Measurements from ENCODE around the gene PAGR1.

- no peak for TF ChIP-seq IRF3 (IDR thresholded peaks at IDR 0.05; ENCODE audit: low read depth, low read length)
- TF ChIP-seq SIN3A (IDR thresholded peaks at IDR 0.05; ENCODE audit: borderline replicate concordance, low read depth, low read length): no peak
- TF ChIP-seq CTCF (IDR thresholded peaks at IDR 0.05): no peak
Measured at GRCh38 chr16:29864205-29864604, 48.3 kb downstream of the PAGR1 start.
